AG08395 (cell line): ENCODE results near the gene PGGHG.
"Not testable (repeated sequence)": the region's sequence is repeated elsewhere in the genome, so short reads cannot be mapped to it uniquely, and the experiment has no call there.

ENCODE experiments used
- DNase-seq: peaks from one replicate; pipeline ENCODE4 v3.0.0; 2012; ENCODE audit warnings: mixed read lengths, low spot score

PGGHG gene

DNA sequence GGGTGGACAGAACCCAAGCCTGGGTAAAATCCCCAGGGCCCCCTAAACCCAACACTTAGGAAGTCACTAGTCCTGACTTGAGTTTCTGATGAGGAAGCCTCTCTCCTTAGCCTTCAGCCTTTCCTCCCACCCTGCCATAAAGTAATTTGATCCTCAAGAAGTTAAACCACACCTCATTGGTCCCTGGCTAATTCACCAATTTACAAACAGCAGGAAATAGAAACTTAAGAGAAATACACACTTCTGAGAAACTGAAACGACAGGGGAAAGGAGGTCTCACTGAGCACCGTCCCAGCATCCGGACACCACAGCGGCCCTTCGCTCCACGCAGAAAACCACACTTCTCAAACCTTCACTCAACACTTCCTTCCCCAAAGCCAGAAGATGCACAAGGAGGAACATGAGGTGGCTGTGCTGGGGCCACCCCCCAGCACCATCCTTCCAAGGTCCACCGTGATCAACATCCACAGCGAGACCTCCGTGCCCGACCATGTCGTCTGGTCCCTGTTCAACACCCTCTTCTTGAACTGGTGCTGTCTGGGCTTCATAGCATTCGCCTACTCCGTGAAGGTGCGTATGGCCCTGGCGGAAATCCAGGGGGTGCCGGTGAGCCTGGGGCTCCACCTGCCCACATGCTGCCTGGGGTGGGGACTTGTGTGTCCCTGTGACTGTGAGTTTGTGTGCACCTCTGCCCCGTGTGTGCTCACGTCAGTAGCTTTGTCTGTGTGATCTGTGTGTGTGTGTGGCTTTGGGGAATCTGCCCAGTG, 25.0 kb downstream of the PGGHG start, which contains the start of gene IFITM1:
TSS of gene IFITM1 (plus strand) at position 254 of the 767 bp plus-strand sequence. CDS start at position 385, 131 bp downstream.
- peak; percentile 88 for DNase-seq

DNA sequence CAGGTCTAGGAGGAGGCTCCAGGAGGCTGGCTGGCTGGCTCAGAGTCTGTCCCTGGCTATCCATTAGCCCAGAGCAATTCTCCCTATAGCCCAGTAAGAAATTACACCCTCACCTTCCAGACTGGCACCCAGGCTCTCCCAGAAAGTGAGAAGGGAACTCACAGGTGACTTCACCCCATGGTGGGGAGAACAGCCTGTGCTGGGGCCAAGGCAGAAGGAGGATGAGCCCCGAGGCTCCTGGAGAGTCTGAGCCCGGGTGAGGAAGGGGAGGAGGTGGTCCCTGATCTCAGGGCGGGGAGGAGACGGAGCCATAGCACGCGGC, 25.6 kb downstream of the PGGHG start:
- not testable (repeated sequence) for DNase-seq

DNA sequence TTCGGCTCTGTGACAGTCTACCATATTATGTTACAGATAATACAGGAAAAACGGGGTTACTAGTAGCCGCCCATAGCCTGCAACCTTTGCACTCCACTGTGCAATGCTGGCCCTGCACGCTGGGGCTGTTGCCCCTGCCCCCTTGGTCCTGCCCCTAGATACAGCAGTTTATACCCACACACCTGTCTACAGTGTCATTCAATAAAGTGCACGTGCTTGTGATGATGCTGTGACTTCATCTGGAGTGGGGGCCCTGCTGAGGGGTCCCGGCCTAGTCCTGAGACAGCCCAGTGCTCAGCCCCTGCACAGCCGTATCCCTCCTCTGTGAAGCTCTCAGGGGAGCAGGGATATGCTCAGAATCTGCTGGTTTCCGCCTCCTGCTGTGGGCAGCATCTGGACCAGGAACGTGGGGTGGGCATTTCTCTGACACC, 26.1 kb downstream of the PGGHG start:
- no peak for DNase-seq

DNA sequence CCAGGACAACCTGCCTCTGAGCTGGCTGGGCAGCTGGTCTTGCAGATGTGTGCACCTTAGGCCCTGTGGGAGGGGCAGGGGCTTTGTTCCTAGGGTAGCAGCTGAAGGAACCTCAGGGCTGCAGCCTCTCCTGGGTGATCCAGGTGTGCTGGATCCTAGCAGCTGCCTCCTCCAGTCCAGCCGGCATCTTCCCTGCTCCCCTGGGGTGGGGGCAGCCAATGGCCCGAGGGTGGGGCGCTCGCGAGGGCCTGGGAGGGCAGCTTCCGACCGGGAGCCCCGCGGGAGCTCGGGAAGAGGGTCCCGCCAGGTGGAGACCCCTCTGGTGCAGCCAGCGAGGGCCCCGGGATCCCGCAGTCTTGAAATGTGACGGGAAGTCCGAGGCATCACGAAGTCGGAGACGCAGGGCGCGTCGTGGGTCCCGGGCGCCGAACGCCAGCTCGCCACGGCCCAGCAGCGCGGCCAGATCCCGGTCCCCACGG, 26.6 kb downstream of the PGGHG start:
- DNase-seq: no peak

DNA sequence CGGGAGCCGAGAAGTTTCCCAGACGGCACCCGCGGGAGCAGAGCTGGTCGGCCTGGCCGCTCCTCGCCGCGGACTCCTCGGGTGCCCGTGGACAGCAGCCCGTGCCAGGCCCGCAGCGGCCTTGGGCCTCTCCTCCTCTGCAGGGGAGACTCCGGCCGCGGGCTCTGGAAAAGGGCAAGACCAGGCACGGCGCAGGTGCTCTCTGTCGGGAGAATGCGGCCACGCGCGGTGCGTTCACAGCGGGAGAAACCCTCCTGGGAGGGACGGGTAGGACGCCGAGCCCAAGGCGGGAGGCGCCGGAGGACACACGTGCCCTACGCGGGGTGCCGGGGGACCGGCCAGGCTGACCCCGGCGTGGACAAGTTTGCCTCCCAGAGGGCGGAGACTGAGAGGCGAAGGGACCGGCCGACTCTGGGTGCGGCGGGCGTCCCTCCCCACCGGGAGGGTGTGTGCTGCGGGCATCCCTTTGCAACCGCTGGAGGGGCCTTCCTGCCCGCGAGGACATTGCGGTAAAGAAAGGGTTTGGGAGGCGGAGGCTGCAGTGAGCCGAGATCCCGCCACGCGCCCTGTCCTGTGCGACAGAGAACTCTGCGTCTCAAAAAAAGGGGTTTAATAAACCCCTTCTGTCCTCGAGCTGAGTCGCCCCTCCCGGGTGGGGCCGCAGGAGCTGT, 27.2 kb downstream of the PGGHG start:
- no peak for DNase-seq

DNA sequence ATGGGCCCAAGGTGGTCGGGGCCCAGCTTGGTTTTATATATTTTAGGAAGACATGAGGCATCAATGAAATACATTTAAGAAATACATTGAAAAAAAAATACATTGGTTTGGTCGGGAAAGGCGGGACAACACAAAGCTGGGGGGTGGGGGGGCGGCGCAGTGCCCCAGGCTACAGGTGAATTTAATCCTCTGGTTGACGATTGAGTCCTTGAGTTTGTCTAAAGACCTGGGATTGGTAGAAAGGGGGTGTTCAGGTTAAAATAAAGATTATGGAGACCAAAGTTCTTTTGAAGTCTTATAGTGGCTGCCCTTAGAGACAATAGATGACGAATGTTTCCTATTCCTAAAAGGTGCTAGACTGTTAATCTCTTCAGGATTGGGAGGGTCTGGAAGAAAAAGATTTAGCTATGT, 28.0 kb downstream of the PGGHG start:
- no peak for DNase-seq

DNA sequence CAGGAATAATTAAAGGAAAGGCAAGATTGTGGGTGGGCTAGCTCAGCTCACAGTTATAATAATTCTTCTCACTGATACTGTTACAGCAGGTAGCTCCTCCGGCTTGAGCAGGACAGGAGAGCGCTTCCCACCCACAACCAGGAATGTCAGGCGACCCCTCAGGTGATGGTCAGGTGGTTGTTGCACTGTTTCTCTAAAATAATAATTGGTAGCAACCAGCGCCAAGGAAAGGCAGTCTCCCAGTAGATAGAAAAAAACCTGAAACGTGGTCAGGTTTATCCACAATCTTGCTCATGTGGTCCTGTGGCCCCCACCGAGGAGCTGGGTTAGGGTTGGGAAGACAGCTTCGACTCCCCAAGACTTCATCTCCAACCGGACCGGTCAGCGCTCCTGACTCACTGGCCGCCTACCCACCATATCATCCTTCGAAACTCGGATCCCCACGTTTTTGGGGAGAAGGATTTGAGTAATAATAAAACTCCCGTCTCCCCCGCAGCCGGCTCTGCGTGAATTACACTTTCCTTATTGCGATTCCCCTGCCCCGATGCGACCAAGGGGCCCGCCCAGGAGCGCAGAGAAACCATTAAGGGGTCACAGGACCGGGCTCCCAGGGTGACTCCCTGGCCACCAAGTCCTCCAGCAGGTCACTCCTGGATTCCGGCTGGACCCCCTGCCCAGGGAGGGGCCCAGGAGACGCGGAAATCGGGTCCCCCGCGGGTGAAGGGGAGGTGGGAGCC, 28.9 kb downstream of the PGGHG start:
- DNase-seq: not testable (repeated sequence)

DNA sequence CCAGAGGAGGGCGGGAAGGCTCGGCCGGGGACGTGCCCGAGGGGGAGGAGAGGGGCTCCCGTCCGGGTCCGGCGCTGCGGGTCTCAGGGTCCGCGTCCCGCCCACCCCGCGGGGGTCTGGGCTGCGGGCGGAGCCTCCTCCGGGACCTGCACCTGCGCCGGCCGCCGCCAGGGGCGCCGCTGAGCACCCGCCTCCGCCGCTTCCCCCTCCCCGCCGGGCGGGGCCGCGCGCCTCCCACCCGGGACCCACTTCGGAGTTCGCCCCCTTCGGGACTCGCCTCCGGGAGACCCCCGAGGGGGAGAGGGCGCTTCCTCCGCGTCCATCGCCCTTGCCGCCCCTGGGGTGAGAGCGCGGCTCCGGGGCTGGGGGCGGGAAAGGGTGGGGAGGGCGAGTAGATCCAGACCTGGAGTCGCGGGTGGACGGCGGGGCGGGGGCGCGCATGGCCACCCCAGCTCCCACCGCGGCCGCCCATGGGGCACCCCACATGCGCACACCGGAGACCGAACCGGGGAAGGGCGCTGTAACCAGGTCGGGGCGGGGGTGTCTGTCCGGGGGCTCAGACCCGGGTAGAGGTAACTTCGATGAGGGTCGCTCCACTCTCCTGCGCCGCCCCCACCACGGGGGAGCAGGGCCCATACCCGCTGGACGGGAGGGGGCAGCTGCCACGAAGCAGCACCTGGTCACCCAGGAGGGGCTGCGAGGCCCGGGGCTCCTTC, 29.6 kb downstream of the PGGHG start:
- not testable (repeated sequence) for DNase-seq

DNA sequence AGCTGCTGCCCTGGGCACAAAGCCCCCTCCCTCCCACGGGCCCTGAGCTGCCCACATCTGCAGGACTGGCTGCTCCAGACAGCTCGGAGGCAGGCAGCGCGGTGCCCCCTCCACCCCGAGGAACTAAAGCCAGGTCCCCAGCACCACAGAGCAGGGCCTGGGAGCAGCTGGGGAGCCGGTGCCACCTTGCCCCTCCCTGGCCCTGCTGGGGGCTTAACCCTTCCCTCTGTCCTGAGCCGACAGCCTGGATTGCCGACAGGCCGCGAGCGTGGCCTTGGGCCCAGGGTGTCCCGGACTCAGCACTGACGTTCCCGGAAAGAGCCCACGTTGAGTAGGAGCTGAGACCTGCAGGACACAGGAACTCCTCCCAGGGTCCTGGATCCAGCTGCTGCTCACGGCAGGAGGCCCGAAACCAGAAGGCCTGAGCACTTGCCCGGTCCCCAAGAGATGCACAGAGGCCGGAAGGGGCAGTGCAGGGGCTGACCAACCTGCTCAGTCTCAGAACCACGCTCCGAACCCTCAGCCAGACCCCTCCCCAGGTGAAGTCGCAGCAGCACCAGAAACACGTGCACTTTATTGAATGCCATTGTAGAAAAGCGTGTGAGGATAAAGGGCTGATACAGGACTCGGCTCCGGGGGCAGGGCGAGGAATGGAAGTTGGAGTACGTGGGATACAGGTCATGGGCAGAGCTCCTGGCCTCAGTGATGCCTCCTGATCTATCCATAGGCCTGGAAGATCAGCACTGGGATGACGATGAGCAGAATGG, 30.4 kb downstream of the PGGHG start:
- DNase-seq: not testable (repeated sequence)

DNA sequence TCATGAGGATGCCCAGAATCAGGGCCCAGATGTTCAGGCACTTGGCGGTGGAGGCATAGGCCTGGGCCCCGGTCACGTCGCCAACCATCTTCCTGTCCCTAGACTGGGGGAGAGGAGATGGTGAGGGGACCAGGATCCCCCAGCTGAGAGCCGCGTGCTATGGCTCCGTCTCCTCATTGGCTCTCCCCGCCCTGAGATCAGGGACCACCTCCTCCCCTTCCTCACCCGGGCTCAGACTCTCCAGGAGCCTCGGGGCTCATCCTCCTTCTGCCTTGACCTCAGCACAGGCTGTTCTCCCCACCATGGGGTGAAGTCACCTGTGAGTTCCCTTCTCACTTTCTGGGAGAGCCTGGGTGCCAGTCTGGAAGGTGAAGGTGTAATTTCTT, 31.0 kb downstream of the PGGHG start:
- not testable (repeated sequence) for DNase-seq

DNA sequence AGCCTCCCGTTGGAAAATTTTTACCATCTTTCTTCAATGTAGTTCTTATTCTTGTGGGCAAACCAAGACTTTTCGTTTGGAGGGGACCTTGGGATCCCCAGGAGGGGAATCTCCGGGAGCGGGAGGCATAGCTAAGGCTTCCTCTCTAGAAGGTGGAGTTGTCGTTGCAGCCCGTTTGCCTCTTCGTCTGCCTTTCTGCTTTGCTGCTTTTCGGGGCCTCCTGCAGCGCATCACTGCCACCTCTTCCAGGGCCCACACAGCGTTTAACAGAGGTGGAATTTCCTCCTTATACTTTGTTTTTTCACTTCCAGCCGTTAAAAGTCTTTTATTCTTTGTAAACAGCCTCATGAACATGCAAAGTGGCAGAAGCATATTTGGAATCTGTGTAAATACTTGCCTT, 35.2 kb downstream of the PGGHG start:
- no peak for DNase-seq

DNA sequence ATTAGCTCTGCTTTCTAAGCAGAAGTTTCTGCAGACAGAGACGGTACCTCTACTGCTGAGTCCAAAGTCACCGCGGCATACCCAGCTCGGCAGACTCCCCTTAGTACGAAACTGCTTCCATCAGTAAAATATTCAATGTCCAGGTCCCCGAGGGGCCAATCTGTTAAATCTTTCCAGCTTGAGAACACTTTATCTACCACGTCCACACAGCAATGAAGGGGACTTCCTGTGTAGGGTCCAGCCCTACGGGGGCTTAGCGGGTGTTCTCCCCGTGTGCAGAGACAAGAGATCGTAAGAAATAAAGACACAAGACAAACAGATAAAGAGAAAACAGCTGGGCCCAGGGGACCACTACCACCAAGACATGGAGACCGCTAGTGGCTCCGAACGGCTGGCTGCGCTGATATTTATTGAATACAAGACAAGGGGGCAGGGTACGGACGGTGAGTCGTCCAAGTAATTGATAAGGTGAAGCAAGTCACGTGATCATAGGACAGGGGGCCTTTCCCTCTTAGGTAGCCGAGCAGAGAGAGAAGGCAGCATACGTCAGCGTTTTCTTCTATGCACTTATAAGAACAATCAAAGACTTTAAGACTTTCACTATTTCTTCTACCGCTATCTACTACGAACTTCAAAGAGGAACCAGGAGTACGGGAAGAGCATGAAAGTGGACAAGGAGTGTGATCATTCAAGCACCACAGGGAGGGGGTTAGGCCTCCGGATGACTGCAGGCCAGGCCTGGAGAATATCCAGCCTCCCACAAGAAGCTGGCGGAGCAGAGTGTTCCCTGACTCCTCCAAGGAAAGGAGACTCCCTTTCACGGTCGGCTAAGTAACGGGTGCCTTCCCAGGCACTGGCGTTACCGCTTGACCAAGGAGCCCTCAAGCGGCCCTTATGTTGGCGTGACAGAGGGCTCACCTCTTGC, 35.9 kb downstream of the PGGHG start:
- DNase-seq: not testable (repeated sequence)

DNA sequence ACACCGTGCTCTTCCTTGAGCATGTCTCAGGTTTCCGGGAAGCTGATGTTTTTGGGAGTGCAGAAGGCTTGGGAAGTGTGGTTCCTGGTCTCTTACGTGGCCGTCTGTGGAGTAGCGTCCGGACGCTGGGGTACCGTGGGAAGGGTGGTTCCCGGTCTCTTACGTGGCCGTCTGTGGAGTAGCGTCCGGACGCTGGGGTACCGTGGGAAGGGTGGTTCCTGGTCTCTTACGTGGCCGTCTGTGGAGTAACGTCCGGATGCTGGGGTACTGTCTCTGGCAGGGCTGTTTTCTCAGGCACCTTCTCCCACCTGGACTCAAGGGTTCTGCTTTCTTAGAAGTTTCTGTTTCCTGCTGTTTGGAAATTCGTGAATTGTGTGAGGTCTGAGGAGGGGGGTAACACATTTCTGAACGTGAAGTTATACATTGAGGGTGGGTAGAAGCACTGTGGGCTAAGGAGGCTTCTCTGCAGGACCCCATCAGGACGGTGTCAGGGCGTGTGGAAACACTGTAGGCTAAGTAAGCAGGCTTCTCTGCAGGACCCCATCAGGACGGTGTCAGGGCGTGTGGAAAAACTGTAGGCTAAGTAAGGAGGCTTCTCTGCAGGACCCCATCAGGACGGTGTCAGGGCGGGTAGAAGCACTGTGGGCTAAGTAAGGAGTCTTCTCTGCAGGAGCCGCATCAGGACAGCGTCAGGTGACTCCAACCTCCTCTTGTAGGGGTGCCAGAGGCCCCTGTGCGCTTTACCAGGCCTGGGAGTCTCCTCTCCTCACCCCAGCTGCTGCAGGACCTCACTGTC, 37.1 kb downstream of the PGGHG start:
- no peak for DNase-seq

DNA sequence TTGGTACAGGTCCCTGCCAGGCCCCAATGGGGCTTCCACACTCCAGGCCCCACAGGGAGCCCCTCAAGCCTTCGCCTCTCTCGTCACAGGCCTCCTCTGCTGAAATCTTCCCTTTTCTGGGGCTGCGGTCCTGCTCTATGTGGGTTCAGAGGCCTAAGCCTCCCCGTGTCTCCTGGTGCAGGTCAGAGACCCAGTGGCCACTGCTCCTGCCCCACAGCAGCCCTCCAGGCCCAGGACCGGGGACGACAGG, 37.6 kb downstream of the PGGHG start:
- no peak for DNase-seq

DNA sequence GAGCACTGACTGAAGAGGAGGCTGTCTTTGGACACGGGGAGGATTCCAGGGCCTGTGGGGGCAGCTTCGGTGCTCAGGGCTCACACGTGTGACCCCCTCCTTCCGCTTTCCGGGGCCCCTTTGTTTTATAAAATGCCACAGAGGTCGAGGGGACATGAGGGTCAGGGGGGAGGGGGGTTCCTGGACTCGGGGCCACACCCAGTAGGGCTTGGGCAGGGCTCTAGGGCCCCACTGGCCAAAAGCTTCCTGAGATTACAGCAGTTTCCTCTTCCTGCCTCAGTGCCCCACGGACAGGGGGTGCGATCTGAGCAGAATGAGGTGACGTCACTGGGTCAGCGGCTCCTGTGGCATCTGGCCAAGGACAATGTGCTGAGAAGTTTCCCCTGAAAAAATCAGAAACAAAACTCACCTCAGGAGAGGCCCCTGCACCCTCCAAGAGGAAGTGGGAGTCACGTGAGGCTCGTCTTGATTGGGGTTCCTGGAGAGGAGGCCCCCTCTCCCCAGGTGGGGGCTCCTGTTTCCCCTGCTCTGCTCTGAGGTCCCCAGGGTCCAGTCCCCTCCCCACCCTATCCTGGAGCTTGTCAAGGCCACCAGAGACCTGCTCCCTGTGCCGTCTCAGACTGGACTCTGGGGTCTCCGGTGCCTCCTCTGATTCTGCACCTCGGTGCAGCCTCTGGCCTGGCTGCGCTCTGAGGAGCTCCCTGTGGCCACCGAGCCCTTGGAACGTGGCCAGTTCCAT, 38.1 kb downstream of the PGGHG start:
- no peak for DNase-seq

DNA sequence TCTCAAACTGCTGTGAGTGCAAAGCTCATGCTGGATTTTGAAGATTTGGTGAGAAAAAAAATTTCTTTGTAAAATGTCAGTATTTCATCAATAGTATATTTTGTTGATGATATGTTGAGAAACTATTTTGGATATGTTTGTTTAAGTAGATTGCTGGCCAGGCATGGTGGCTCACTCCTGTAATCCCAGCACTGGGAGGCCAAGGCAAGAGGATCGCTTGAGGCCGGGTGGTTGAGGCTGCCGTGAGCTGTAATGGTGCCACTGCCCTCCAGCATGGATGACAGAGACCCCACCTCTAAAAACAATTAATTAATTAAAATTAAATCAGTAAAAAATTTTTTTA, 38.6 kb downstream of the PGGHG start:
- no peak for DNase-seq

DNA sequence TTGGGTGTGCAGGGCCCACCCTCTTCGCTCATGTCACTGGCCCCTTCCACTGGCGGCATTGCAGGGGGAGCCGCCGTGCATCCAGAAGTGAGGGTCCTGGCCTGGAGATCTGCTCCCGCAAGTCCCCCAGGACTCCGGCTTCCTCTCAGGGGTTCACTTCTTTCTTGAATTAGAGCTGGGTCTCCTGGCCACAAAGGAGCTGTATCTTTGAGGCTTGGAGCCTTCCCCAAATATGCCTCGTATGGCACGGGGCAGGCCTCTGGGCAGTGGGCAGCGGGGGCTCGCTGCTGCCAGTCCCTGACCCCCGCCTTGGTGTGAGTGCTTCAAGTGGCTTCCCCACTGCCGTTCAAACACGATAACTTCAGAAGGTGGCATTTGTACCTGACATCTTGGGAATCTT, 39.1 kb downstream of the PGGHG start:
- DNase-seq: no peak

DNA sequence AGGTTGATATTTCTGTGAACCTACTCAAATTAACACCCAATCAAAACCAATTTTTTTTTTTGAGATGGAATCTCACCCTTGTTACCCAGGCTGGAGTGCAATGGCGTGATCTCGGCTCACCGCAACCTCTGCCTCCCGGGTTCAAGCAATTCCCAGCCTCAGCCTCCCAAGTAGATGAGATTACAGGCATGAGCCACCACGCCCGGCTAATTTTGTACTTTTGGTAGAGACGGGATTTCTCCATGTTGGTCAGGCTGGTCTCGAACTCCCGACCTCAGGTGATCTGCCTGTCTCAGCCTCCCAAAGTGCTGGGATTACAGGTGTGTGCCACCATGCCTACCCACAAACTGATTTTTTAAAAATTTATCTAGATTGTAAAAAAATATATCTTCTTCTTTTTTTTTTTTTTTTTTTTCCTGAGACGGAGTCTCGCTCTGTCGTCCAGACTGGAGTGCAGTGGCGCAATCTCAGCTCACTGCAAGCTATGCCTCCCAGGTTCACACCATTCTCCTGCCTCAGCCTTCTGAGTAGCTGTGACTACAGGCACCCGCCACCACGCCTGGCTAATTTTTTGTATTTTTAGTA, 39.7 kb downstream of the PGGHG start:
- not testable (repeated sequence) for DNase-seq

DNA sequence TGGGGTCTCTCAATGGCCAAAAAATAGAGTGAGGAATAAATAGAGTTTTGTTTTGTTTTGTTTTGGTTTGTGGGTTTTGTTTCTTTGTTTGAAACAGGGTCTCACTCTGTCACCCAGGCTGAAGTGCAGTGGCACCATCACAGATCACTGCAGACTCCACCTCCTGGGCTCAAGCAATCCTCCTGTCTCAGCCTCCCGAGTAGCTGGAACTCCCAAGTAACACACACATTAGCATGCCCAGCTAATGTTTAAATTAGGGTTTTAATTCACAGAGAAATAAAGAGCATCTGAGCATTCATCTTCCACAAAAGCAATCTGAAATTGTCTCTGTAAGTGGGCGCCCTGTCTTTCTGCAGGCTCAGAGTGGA, 40.9 kb downstream of the PGGHG start:
- no peak for DNase-seq
